OCI-LY3 (cell line): ENCODE measurements around the gene H2BK1.

ENCODE experiments used
- H2AFZ ChIP-seq: fragments of 200-600, 300-600 bp; shearing (Covaris generic); 2 replicates; pipeline ENCODE4 v1.6.0; 2014; ENCODE audit warnings: antibody characterized with exemption, low read depth, low read length
- H3K27ac ChIP-seq: fragments of 200-600, 300-600 bp; sonication (generic); 2 replicates; pipeline ENCODE4 v1.5.1; 2014; ENCODE audit warnings: mild to moderate bottlenecking, low read length, moderate library complexity, mixed read lengths
- H3K27me3 ChIP-seq: fragments of 200-600, 300-600 bp; sonication (generic); 2 replicates; pipeline ENCODE4 v1.6.1; 2014; ENCODE audit warnings: low read depth, low read length, mixed read lengths
- H3K36me3 ChIP-seq: fragments of 200-600, 300-600 bp; sonication (generic); replicated peaks from 2 replicates; pipeline ENCODE3; 2014; ENCODE audit warnings: low read depth, low read length, mixed read lengths
- H3K4me1 ChIP-seq: fragments of 300-600, 200-600 bp; sonication (generic); 2 replicates; pipeline ENCODE4 v1.6.1; 2014; ENCODE audit warnings: low read length, mixed read lengths
- H3K4me2 ChIP-seq: fragments of 200-600, 300-600 bp; sonication (generic); 2 replicates; pipeline ENCODE4 v1.6.1; 2014; ENCODE audit warnings: low read length, mixed read lengths
- H3K4me3 ChIP-seq: fragments of 300-600, 200-600 bp; sonication (generic); 2 replicates; pipeline ENCODE4 v1.5.1; 2014; ENCODE audit warnings: antibody characterized with exemption, mild to moderate bottlenecking, low read length, moderate library complexity
- H3K79me2 ChIP-seq: fragments of 300-600, 200-600 bp; shearing (Covaris generic); 2 replicates; pipeline ENCODE4 v1.6.1; 2014; ENCODE audit warnings: mild to moderate bottlenecking, low read length, mixed read lengths
- H3K9ac ChIP-seq: fragments of 300-600, 200-600 bp; shearing (Covaris generic); 2 replicates; pipeline ENCODE4 v1.6.0; 2014; ENCODE audit warnings: mild to moderate bottlenecking, low read length, moderate library complexity
- H3K9me3 ChIP-seq: fragments of 200-600, 300-600 bp; shearing (Covaris generic); 2 replicates; pipeline ENCODE4 v1.6.1; 2014; ENCODE audit warnings: low read length, mixed read lengths; ENCODE audit not compliant: insufficient read depth
- H4K20me1 ChIP-seq: fragments of 200-600, 300-600 bp; sonication (generic); 2 replicates; pipeline ENCODE4 v1.6.1; 2016; ENCODE audit warnings: low read length, mixed read lengths; ENCODE audit not compliant: insufficient read depth
- CTCF ChIP-seq: fragments of 200-600, 300-600 bp; sonication (generic); IDR thresholded peaks from 2 replicates; pipeline ENCODE4 v1.5.1; 2014; ENCODE audit warnings: antibody characterized with exemption, low read length, low read depth
- EZH2phosphoT487 ChIP-seq: fragments of 200-600 bp; shearing (Covaris generic); IDR thresholded peaks from 2 replicates; pipeline ENCODE4 v1.6.1; 2018; ENCODE audit warnings: antibody characterized with exemption, mixed run types, low read depth

The H2BK1 gene

GRCh38 chr7:151246851-151247580 lies 36.7 kb upstream of the H2BK1 start:
- Histone ChIP-seq H3K4me3 (no peak overlapping the region), H3K4me2 (no peak overlapping the region)

GRCh38 chr7:151246102-151246850 lies 36.0 kb upstream of the H2BK1 start:
- H3K79me2 ChIP-seq: no peaks in the 10 kb centered on the region
- peak overlapping the region; percentile 98 for H3K4me2 ChIP-seq
- no peaks in the 10 kb centered on the region for H3K36me3 ChIP-seq
- H3K27ac ChIP-seq: no peak overlapping the region
- H3K4me3 ChIP-seq: peak overlapping the region; percentile 78
- H3K9ac ChIP-seq: no peak overlapping the region
- H3K27me3 ChIP-seq: peaks cover 47% of the 10 kb centered on the region
- H4K20me1 ChIP-seq: peaks cover 4% of the 10 kb centered on the region; the same call in 1 of the 2 replicates
- no peak overlapping the region for H2AFZ ChIP-seq
- peaks cover 28% of the 10 kb centered on the region for H3K4me1 ChIP-seq
- no peaks in the 10 kb centered on the region for H3K9me3 ChIP-seq
- no peak for TF ChIP-seq EZH2phosphoT487
- TF ChIP-seq CTCF: no peak

More at GRCh38 chr7:151246851-151247580, 36.7 kb upstream of the H2BK1 start:
- Histone ChIP-seq H3K9me3 (no peaks in the 10 kb centered on the region), H3K27ac (no peak overlapping the region), H2AFZ (no peak overlapping the region), H3K4me1 (peaks cover 28% of the 10 kb centered on the region), H3K27me3 (peaks cover 49% of the 10 kb centered on the region), H3K36me3 (no peaks in the 10 kb centered on the region), H4K20me1 (peaks cover 4% of the 10 kb centered on the region; the same call in 1 of the 2 replicates), H3K9ac (no peak overlapping the region), H3K79me2 (no peaks in the 10 kb centered on the region)
- TF ChIP-seq CTCF (no peak), EZH2phosphoT487 (no peak)

- Histone ChIP-seq H4K20me1 (peaks cover 4% of the 10 kb centered on the region; the same call in 1 of the 2 replicates), H3K4me3 (peak overlapping the region; percentile 78), H3K4me1 (peaks cover 28% of the 10 kb centered on the region), H3K27me3 (peaks cover 42% of the 10 kb centered on the region), H3K27ac (no peak overlapping the region), H3K79me2 (no peaks in the 10 kb centered on the region), H3K9ac (peak overlapping the region; percentile 42), H3K4me2 (peak overlapping the region; percentile 98), H2AFZ (peak overlapping the region; percentile 44; the same call in 1 of the 2 replicates), H3K9me3 (no peaks in the 10 kb centered on the region), H3K36me3 (no peaks in the 10 kb centered on the region)
- no peak for TF ChIP-seq EZH2phosphoT487
- TF ChIP-seq CTCF: peak; percentile 51
These were observed 35.2 kb upstream of the H2BK1 start for GRCh38 chr7:151245360-151246101.
